HCT116 (cell line): ENCODE measurements around the gene CLEC4M. TPM values are rescaled to one million over a fixed set of nuclear protein-coding genes. Genes with fewer than 3 reads are reported as not detected.

Experiments
- ATAC-seq: fragments of 200-7000 bp; cut with Tn5 transposase; 2 replicates; pipeline ENCODE4 v1.9.1; 2020; ENCODE audit warnings: mild to moderate bottlenecking, moderate library complexity
- BruUV-seq: library from RNA; stranded (reverse); fragments of 400-500 nt; replicated peaks from 2 replicates; lab custom pipeline; 2021; lab: Mats Ljungman, UMichigan
- CTCF ChIA-PET: fragments of 300-600 bp; sonication (Branson Sonifier 250); formaldehyde crosslinking; loops from one replicate; lab custom pipeline; 2021; ENCODE audit warnings: antibody characterized with exemption; lab: Charles Lee
- POLR2A ChIA-PET: fragments of 300-600, 350-600 bp; sonication (Branson Sonifier 250); formaldehyde crosslinking; loops from one replicate; lab custom pipeline; 2021; ENCODE audit warnings: antibody characterized with exemption; lab: Charles Lee
- RAD21 ChIA-PET, 2 experiments: fragments of 300-600 bp; sonication (Branson Sonifier 250); formaldehyde crosslinking; loops; one replicate each; lab custom pipeline; 2023; ENCODE audit warnings: low total read pairs in 2 of 2; ENCODE audit not compliant: uncharacterized antibody in 2 of 2, unreplicated experiment in 2 of 2, low non-redundant PET in 1 of 2; lab: Charles Lee
- DNase-seq: peaks from one replicate; pipeline ENCODE4 v3.0.0-alpha.2; 2010; ENCODE audit warnings: low read depth, low spot score
- H2AFZ ChIP-seq: fragments of 200-600 bp; shearing (Covaris generic), sonication (generic); 2 replicates; pipeline ENCODE4 v1.6.1; 2017; ENCODE audit warnings: low read depth, mixed run types, mixed read lengths, antibody characterized with exemption, low read length; ENCODE audit not compliant: poor library complexity, severe bottlenecking
- H3K27ac ChIP-seq: 2 replicates; pipeline ENCODE4 v1.5.1; 2012; ENCODE audit warnings: low read depth, low read length
- H3K27me3 ChIP-seq: fragments of 200-600 bp; sonication (generic); 2 replicates; pipeline ENCODE4 v1.6.1; 2016; ENCODE audit warnings: mixed run types, low read length, mixed read lengths; ENCODE audit not compliant: insufficient read depth
- H3K36me3 ChIP-seq, 2 experiments: fragments of 200-500 bp in 1 of 2; fragments of 200-600 bp in 1 of 2; sonication (Bioruptor generic) in 1 of 2; sonication (generic) in 1 of 2; 2 replicates each; pipeline versions ENCODE4 v1.5.1 to v1.6.1; 2014 to 2016; ENCODE audit warnings: low read length in 2 of 2, inconsistent platforms in 1 of 2, mixed read lengths in 1 of 2, mixed run types in 1 of 2; ENCODE audit not compliant: insufficient read depth in 2 of 2, control insufficient read depth in 1 of 2
- H3K4me1 ChIP-seq, 2 experiments: fragments of 200-600 bp in 1 of 2; sonication (generic) in 1 of 2; 2 replicates each; pipeline versions ENCODE4 v1.5.1 to v1.6.1; 2012 to 2017; ENCODE audit warnings: low read length in 2 of 2, inconsistent platforms in 1 of 2, mild to moderate bottlenecking in 1 of 2, mixed read lengths in 1 of 2, mixed run types in 1 of 2, moderate library complexity in 1 of 2; ENCODE audit not compliant: insufficient read depth in 2 of 2, control insufficient read depth in 1 of 2
- H3K4me2 ChIP-seq: fragments of 200-600 bp; sonication (generic); 2 replicates; pipeline ENCODE4 v1.6.1; 2017; ENCODE audit warnings: mixed run types, low read length, mixed read lengths
- H3K4me3 ChIP-seq, 2 experiments: fragments of 200-600 bp in 1 of 2; sonication (generic) in 1 of 2; replicated peaks in 1 of 2; 2 replicates each; pipeline ENCODE4 v1.5.1; 2011 to 2016; ENCODE audit warnings: low read length in 2 of 2, control low read depth in 1 of 2, low read depth in 1 of 2, mild to moderate bottlenecking in 1 of 2, mixed read lengths in 1 of 2, mixed run types in 1 of 2
- H3K79me2 ChIP-seq: fragments of 200-600 bp; sonication (generic); 2 replicates; pipeline ENCODE4 v1.6.1; 2017; ENCODE audit warnings: mild to moderate bottlenecking, mixed run types, low read length, moderate library complexity, mixed read lengths; ENCODE audit not compliant: insufficient read depth
- H3K9ac ChIP-seq: fragments of 200-600 bp; sonication (generic); 2 replicates; pipeline ENCODE4 v1.6.1; 2016; ENCODE audit warnings: low read length, mixed read lengths
- H3K9me2 ChIP-seq: fragments of 200-600 bp; sonication (generic), shearing (Covaris generic); 2 replicates; pipeline ENCODE4 v1.6.1; 2017; ENCODE audit warnings: mixed run types, mild to moderate bottlenecking, moderate library complexity; ENCODE audit not compliant: insufficient read depth
- H3K9me3 ChIP-seq, 2 experiments: fragments of 200-500 bp in 1 of 2; fragments of 200-600 bp in 1 of 2; sonication (Bioruptor generic) in 1 of 2; sonication (generic) in 1 of 2; 2 replicates each; pipeline ENCODE4 v1.6.1; 2014 to 2017; ENCODE audit warnings: low read length in 2 of 2, mixed read lengths in 2 of 2, inconsistent platforms in 1 of 2, low read depth in 1 of 2, mild to moderate bottlenecking in 1 of 2, mixed run types in 1 of 2, moderate library complexity in 1 of 2; ENCODE audit not compliant: control insufficient read depth in 1 of 2, insufficient read depth in 1 of 2
- H4K20me1 ChIP-seq: fragments of 200-600 bp; sonication (generic), shearing (Covaris generic); 2 replicates; pipeline ENCODE4 v1.6.1; 2017; ENCODE audit warnings: mixed run types, mild to moderate bottlenecking, moderate library complexity; ENCODE audit not compliant: insufficient read depth
- ATF3 ChIP-seq: IDR thresholded peaks from 2 replicates; pipeline ENCODE4 v1.6.1; 2012
- CBX3 ChIP-seq: IDR thresholded peaks from 2 replicates; pipeline ENCODE4 v1.6.1; 2012; ENCODE audit warnings: low read depth
- CEBPB ChIP-seq: IDR thresholded peaks from 2 replicates; pipeline ENCODE4 v1.6.1; 2012; ENCODE audit warnings: low read depth
- CTCF ChIP-seq, 3 experiments: fragments of 200-600 bp in 1 of 3; sonication (generic) in 1 of 3; IDR thresholded peaks in 2 of 3; conservative IDR thresholded peaks in 1 of 3; 2 replicates each; pipeline ENCODE4 v1.5.1; 2012 to 2017; ENCODE audit warnings: low read depth in 2 of 3, low read length in 2 of 3, antibody characterized with exemption in 1 of 3, borderline replicate concordance in 1 of 3, control low read depth in 1 of 3, mild to moderate bottlenecking in 1 of 3, mixed read lengths in 1 of 3, mixed run types in 1 of 3, moderate library complexity in 1 of 3; ENCODE audit not compliant: insufficient read depth in 1 of 3
- EGR1 ChIP-seq: IDR thresholded peaks from 2 replicates; pipeline ENCODE4 v1.6.1; 2012; ENCODE audit warnings: low read depth
- ELF1 ChIP-seq: IDR thresholded peaks from 2 replicates; pipeline ENCODE4 v1.6.1; 2012; ENCODE audit warnings: low read depth, borderline replicate concordance
- EZH2 ChIP-seq: fragments of 200-600 bp; sonication (generic); IDR thresholded peaks from 2 replicates; pipeline ENCODE4 v1.6.1; 2017; ENCODE audit warnings: antibody characterized with exemption, mixed run types
- EZH2phosphoT487 ChIP-seq: fragments of 200-600 bp; IDR thresholded peaks from 2 replicates; pipeline ENCODE4 v1.6.1; 2018; ENCODE audit warnings: antibody characterized with exemption, borderline replicate concordance
- FOSL1 ChIP-seq: IDR thresholded peaks from 2 replicates; pipeline ENCODE4 v1.6.1; 2012; ENCODE audit warnings: low read depth
- POLR2A ChIP-seq: IDR thresholded peaks from 2 replicates; pipeline ENCODE4 v1.7.0; 2011; ENCODE audit warnings: borderline replicate concordance; ENCODE audit not compliant: insufficient read depth, insufficient read length; ENCODE audit errors: extremely low read depth
- POLR2AphosphoS5 ChIP-seq: IDR thresholded peaks from 2 replicates; pipeline ENCODE4 v1.6.1; 2011; ENCODE audit warnings: mild to moderate bottlenecking, low read depth, low read length, moderate library complexity
- RAD21 ChIP-seq: IDR thresholded peaks from 2 replicates; pipeline ENCODE4 v1.6.1; 2012; ENCODE audit warnings: low read depth, mild to moderate bottlenecking
- SIN3A ChIP-seq: IDR thresholded peaks from 2 replicates; pipeline ENCODE4 v1.6.1; 2012; ENCODE audit warnings: low read depth
- SRF ChIP-seq: IDR thresholded peaks from 2 replicates; pipeline ENCODE4 v1.6.1; 2012; ENCODE audit warnings: low read depth
- TCF7L2 ChIP-seq: IDR thresholded peaks from 2 replicates; pipeline ENCODE4 v1.7.0; 2011; ENCODE audit warnings: borderline replicate concordance, inconsistent platforms; ENCODE audit not compliant: insufficient read depth, insufficient read length; ENCODE audit errors: extremely low read depth
- YY1 ChIP-seq: IDR thresholded peaks from 2 replicates; pipeline ENCODE4 v1.6.1; 2011; ENCODE audit warnings: low read length, low read depth, moderate library complexity, mild to moderate bottlenecking; ENCODE audit not compliant: insufficient replicate concordance; ENCODE audit errors: extremely low read depth
- intact Hi-C: fragments of 100-400 bp; cut with micrococcal nuclease; formaldehyde crosslinking; loops from 2 replicates; pipeline ENCODE4 v1.10.0; 2022
- total RNA-seq: library from RNA; stranded (reverse); gene quantifications from one replicate; pipeline ENCODE4 v1.2.1, GENCODE V29; 2021; ENCODE audit not compliant: unreplicated experiment

The CLEC4M gene
- total RNA-seq, 1 experiment from 2014 or later, result not detected

- no peaks in the 10 kb centered on the region for H3K79me2 ChIP-seq
- H3K4me3 ChIP-seq, result no peak overlapping the region
- intact Hi-C loops, result no loop called here
- BruUV-seq, result no TSS peak
- H3K27ac ChIP-seq, result no peak overlapping the region
- CTCF ChIA-PET, result interaction anchor here (1.5 kb wide), 1 partner anchor 21 kb away, joined by 5 read pairs; no protein-coding TSS in a partner anchor
- ATAC-seq, result no peak
- TF ChIP-seq RAD21 (no peak), ATF3 (no peak), EGR1 (no peak), SIN3A (no peak), CEBPB (no peak), CTCF (IDR thresholded peaks at IDR 0.05 in 2 of 3, conservative IDR thresholded peaks at IDR 0.05 in 1 of 3; ENCODE audit: borderline replicate concordance in 1 of 3, insufficient read depth in 1 of 3, low read depth in 2 of 3, low read length in 2 of 3) (no peak), YY1 (no peak), POLR2A (no peak), POLR2AphosphoS5 (no peak), SRF (no peak), CBX3 (no peak), EZH2 (no peak), ELF1 (no peak), FOSL1 (no peak), EZH2phosphoT487 (no peak), TCF7L2 (no peak)
- TF ChIP-seq, all 23 proteins: peak for 0
- H3K4me2 ChIP-seq, result no peak overlapping the region
- H3K36me3 ChIP-seq, result no peaks in the 10 kb centered on the region
- H2AFZ ChIP-seq, result no peak overlapping the region
- no peaks in the 10 kb centered on the region for H3K27me3 ChIP-seq
- DNase-seq, result no peak
- no peaks in the 10 kb centered on the region for H3K9me3 ChIP-seq
- H3K9ac ChIP-seq, result no peak overlapping the region
- H3K4me1 ChIP-seq, result no peaks in the 10 kb centered on the region
- no peaks in the 10 kb centered on the region for H3K9me2 ChIP-seq
- ChIA-PET RAD21 (no interaction called here), POLR2A (interaction anchor here (0.6 kb wide), 1 partner anchor 36 kb away, joined by 3 read pairs; no protein-coding TSS in a partner anchor)
- no peaks in the 10 kb centered on the region for H4K20me1 ChIP-seq
These were observed 15.0 kb downstream of the CLEC4M start for GRCh38 chr19:7778081-7778480.
